ENCODE results near the gene LEP. TPM values are rescaled to one million over a fixed set of nuclear protein-coding genes. Genes with fewer than 3 reads are reported as not detected.
A peak's percentile ranks its signal among the peaks of the same experiment; 100 is the strongest.

Gene LEP
- total and polyA plus RNA-seq, 8 donors, result 0.05 to 0.12 TPM; not detected in 6

DNA sequence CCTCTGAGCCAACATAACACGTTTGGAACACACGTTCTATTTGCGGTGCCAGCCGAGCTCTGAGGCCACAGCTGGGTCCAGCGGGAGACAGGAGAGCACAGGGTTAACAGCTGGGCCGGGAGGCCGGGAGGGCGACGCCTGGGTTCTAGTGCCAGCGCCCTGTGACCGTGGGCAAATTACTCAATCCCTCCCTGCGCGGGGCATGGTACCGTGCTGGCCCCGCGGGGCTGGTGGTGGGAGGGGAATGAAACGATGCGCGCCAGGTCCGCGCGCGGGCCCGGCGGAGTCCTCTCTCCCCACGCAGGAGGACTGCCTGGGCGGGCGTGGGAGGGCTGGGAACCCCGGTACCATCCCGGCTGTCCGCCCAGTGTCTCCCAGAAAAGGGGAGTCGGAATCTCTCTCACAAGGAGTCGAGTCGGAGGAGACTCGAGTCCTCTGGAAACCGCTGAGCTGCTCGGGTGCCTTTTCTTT is 30.4 kb downstream of the LEP start:
- H3K4me3 ChIP-seq, result peak overlapping the region; percentile 37 to 49 (median 40)
- 1 to 11% (median 6%) methylated on average over 16 to 37 of the region's 37 CpGs for whole genome bisulfite sequencing, 5 donors
- intact Hi-C loops (cut with DNase I; ENCODE audit: low total_unique reads), result no loop called here
- H3K27ac ChIP-seq, result peak overlapping the region in 1 of 5 donors; percentile 8
- peak in 1 of 2 donors; percentile 35 for DNase-seq
- H3K9me3 ChIP-seq, result no peaks in the 10 kb centered on the region
- peaks cover 0 to 33% (median 22%) of the 10 kb centered on the region in 3 donors for H3K27me3 ChIP-seq
- TF ChIP-seq EP300 (IDR thresholded peaks at IDR 0.05) (no peak), POLR2A (IDR thresholded peaks at IDR 0.05) (no peak), POLR2AphosphoS5 (IDR thresholded peaks at IDR 0.05) (no peak)
- TF ChIP-seq, protein P1, sequence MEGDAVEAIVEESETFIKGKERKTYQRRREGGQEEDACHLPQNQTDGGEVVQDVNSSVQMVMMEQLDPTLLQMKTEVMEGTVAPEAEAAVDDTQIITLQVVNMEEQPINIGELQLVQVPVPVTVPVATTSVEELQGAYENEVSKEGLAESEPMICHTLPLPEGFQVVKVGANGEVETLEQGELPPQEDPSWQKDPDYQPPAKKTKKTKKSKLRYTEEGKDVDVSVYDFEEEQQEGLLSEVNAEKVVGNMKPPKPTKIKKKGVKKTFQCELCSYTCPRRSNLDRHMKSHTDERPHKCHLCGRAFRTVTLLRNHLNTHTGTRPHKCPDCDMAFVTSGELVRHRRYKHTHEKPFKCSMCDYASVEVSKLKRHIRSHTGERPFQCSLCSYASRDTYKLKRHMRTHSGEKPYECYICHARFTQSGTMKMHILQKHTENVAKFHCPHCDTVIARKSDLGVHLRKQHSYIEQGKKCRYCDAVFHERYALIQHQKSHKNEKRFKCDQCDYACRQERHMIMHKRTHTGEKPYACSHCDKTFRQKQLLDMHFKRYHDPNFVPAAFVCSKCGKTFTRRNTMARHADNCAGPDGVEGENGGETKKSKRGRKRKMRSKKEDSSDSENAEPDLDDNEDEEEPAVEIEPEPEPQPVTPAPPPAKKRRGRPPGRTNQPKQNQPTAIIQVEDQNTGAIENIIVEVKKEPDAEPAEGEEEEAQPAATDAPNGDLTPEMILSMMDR (IDR thresholded peaks at IDR 0.05), result no peak
- peaks cover 18 to 32% (median 29%) of the 10 kb centered on the region in 4 donors for H3K4me1 ChIP-seq
- no peaks in the 10 kb centered on the region for H3K36me3 ChIP-seq

DNA sequence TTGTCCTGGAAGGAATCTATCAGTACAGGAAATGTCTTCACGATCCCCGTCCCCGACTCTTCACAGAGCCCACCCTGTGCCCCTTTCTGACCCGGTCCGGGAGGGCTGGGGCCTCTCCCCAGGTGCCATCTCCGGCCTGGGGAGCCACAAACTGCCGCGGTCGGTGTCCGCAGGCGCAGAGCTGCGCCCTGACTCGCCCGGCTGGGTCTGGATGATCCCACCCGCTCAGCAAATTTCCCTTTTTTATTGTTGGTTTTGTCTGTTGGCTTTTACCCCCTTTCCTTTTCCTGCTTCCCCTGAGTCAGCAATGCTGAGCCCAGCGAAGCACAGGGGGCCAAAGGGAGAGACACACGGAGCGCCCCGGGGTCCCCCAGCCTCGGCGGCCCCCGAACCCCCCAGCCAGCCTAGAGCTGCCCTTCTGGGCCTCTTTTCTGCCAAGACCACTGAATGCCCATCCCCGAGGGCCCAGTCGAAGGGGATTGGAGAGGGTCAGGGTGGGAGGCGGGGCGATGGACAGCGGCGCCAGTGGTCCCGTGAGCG is 30.9 kb downstream of the LEP start:
- DNase-seq, result peak in 1 of 2 donors; percentile 16
- Histone ChIP-seq H3K9me3 (no peaks in the 10 kb centered on the region), H3K27ac (peak overlapping the region in 1 of 5 donors; percentile 8), H3K27me3 (peaks cover 0 to 33% (median 22%) of the 10 kb centered on the region in 3 donors), H3K4me3 (peak overlapping the region; percentile 37 to 49 (median 40)), H3K36me3 (no peaks in the 10 kb centered on the region), H3K4me1 (peaks cover 14 to 27% (median 24%) of the 10 kb centered on the region in 4 donors)
- TF ChIP-seq, protein P1 (IDR thresholded peaks at IDR 0.05), result no peak
- TF ChIP-seq EP300 (IDR thresholded peaks at IDR 0.05), result no peak
- TF ChIP-seq POLR2AphosphoS5 (IDR thresholded peaks at IDR 0.05), result no peak
- no peak for TF ChIP-seq POLR2A (IDR thresholded peaks at IDR 0.05)
- intact Hi-C loops (cut with DNase I; ENCODE audit: low total_unique reads), result no loop called here
- 19 to 31% (median 21%) methylated on average over 22 to 30 of the region's 30 CpGs for WGBS, 5 donors

DNA sequence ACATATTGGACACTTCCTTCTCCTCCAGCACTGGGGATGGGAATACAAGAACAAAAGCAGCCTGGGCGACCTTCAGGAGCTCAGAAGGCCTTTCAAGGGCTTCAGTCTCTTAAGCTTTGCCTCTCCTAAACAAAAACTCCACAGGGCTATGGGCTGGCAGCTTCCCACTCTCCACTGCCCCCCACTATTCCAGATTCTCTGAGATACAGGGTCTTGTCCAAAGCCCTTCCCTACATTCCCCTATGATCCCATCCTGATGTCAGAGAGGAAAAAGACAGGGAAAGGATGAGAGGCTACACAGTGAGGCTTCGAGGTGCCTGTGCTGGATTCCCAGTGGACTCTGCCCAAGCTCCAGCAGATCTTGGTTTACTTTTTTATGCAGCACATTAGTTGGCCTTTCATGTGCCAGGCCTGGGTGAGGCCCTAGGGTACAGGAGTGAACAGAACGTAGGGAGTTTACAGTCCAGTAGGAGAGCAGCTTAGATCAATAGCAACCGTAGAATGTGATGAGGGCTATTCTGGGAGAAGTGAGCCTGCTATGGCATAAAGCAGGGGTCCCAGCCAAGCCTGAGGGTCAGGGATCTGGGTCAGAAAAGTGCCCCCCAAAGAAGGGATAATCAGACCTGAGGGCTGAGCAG is 33.3 kb downstream of the LEP start:
- Histone ChIP-seq H3K27ac (no peak overlapping the region), H3K4me1 (peaks cover 8 to 19% (median 17%) of the 10 kb centered on the region in 4 donors), H3K4me3 (no peak overlapping the region), H3K27me3 (peaks cover 0 to 33% (median 22%) of the 10 kb centered on the region in 3 donors), H3K36me3 (no peaks in the 10 kb centered on the region), H3K9me3 (peaks cover 0 to 11% (median 0%) of the 10 kb centered on the region in 4 donors)
- 71 to 80% (median 78%) methylated on average over 4 of the region's 4 CpGs for WGBS, 5 donors
- TF ChIP-seq POLR2A (IDR thresholded peaks at IDR 0.05) (no peak), EP300 (IDR thresholded peaks at IDR 0.05) (no peak), POLR2AphosphoS5 (IDR thresholded peaks at IDR 0.05) (no peak)
- TF ChIP-seq, protein P1 (IDR thresholded peaks at IDR 0.05), result no peak
- intact Hi-C loops (cut with DNase I; ENCODE audit: low total_unique reads), result no loop called here
- DNase-seq, result no peak

DNA sequence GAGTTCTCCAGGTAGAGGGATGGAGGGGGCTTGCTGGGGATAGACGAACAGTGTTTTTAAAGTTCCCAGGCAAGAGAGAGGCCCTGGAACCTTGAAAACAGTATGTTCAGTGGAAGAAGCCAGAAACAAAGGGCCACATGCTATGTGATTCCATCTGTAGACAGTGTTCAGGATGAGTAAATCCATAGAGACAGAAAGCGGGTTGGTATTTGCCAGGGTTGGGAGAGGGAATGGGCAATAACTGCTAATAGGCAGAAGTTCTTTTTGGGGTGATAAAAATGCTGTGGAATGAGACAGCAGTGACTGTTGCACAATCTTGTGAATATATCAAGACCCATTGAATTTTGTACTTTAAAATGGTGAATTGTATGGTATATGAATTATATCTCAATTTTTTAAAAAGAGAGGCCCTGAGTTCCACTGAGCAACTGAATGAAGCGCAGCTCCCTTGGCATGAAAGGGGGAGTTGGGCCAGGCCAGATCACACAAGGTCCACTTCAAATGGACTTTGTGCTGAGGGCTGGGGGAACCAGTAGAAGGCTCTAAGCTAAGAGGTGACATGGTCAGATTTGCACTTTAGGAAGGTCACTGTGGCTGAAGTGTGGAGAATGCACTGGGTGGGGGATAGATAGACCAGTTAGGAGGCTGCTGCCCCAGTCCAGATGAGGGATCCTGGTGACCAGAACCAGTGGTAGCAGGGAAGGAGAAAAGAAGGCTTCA is 34.0 kb downstream of the LEP start:
- DNase-seq, result no peak
- WGBS, 5 donors, result 37 to 65% (median 62%) methylated on average over 3 of the region's 3 CpGs
- peaks cover 8 to 19% (median 17%) of the 10 kb centered on the region in 4 donors for H3K4me1 ChIP-seq
- H3K4me3 ChIP-seq, result no peak overlapping the region
- TF ChIP-seq POLR2A (IDR thresholded peaks at IDR 0.05), result no peak
- TF ChIP-seq POLR2AphosphoS5 (IDR thresholded peaks at IDR 0.05), result no peak
- no peak for TF ChIP-seq EP300 (IDR thresholded peaks at IDR 0.05)
- TF ChIP-seq, protein P1 (IDR thresholded peaks at IDR 0.05), result no peak
- H3K36me3 ChIP-seq, result no peaks in the 10 kb centered on the region
- H3K27ac ChIP-seq, result no peak overlapping the region
- H3K27me3 ChIP-seq, result peaks cover 0 to 31% (median 22%) of the 10 kb centered on the region in 3 donors
- peaks cover 1 to 18% (median 5%) of the 10 kb centered on the region in 4 donors for H3K9me3 ChIP-seq
- intact Hi-C loops (cut with DNase I; ENCODE audit: low total_unique reads), result no loop called here
